ENCODE results near the gene RSPH1. TPM values are rescaled to one million over a fixed set of nuclear protein-coding genes. Genes with fewer than 3 reads are reported as not detected.

Gene RSPH1
- total RNA-seq, 2 donors from 2014 or later, result 0.25 TPM; not detected in 1

GRCh38 chr21:42514883-42515228 is 18.8 kb upstream of the RSPH1 start:
- H3K9me3 Mint-ChIP-seq, result no peaks in the 10 kb centered on the region
- peak overlapping the region; percentile 80 for H3K4me3 Mint-ChIP-seq
- ATAC-seq (no peak), DNase-seq (ENCODE audit: low spot score) (no peak)
- H3K4me1 Mint-ChIP-seq (ENCODE audit: low read depth in 2 of 2), result peaks cover 14 to 24% of the 10 kb centered on the region in 2 donors
- H3K27me3 Mint-ChIP-seq, result peaks cover 0 to 3% of the 10 kb centered on the region in 2 donors
- H3K36me3 Mint-ChIP-seq, result no peaks in the 10 kb centered on the region
- peak overlapping the region; percentile 52 to 62 for H3K27ac Mint-ChIP-seq

- H3K36me3 Mint-ChIP-seq, result no peaks in the 10 kb centered on the region
Measured at GRCh38 chr21:42513985-42514882, 18.2 kb upstream of the RSPH1 start.

GRCh38 chr21:42513151-42513984 is 17.3 kb upstream of the RSPH1 start, which contains the start of gene SLC37A1:
SLC37A1 (plus strand) TSS chr21:42513852; CDS start chr21:42518455, 4,603 bp downstream.
- Mint-ChIP-seq H3K27ac (peak within 1 kb of the TSS; percentile 52 to 75), H3K4me1 (ENCODE audit: low read depth in 2 of 2) (peaks cover 14 to 24% of the 10 kb centered on the region in 2 donors), H3K4me3 (peak within 1 kb of the TSS; percentile 80), H3K36me3 (no peaks in the 10 kb centered on the region), H3K9me3 (no peaks in the 10 kb centered on the region), H3K27me3 (peaks cover 0 to 3% of the 10 kb centered on the region in 2 donors)
- ATAC-seq (peak; percentile 85 to 89), DNase-seq (ENCODE audit: low spot score) (no peak)

More at GRCh38 chr21:42513985-42514882, 18.2 kb upstream of the RSPH1 start:
- DNase-seq (ENCODE audit: low spot score), result peak; percentile 73
- H3K4me3 Mint-ChIP-seq, result peak overlapping the region; percentile 80
- ATAC-seq, result peak; percentile 80 to 85
- peaks cover 0 to 3% of the 10 kb centered on the region in 2 donors for H3K27me3 Mint-ChIP-seq
- H3K9me3 Mint-ChIP-seq, result no peaks in the 10 kb centered on the region
- peak overlapping the region; percentile 52 to 62 for H3K27ac Mint-ChIP-seq
- peaks cover 14 to 24% of the 10 kb centered on the region in 2 donors for H3K4me1 Mint-ChIP-seq (ENCODE audit: low read depth in 2 of 2)

DNA sequence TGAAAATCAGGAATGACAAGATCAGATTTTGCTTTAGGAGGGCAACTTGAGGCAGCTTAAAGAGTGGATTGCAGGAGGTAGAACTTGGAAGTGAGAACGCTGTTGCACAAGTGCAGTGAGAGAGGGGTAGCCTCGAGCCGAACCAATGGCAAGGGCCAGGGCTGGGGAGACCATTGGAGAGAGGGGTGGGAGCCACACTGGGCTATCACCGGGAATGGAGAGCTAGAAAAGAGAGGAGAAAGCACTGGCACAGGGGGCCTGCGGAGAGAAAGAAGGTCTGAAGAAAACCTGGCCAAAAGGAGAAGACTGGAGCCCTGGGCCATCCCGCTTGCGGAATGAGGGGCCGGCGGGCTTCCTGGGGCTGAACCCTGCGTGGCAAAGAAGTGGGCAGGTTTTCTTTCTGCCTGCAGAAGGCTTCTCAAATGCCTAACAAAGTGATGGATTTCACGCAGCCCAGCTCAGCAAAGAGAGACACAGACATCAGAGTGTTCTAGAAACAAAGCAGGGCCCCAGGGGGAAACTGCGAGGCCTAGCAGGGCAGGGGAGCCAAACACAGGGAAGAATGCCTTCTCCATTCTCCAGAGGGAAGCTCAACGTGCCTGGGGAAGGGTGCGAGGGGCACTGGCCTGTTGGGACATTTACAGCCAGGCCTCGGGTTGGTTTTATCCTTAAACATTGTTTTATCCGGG is 16.5 kb upstream of the RSPH1 start:
- ATAC-seq (no peak), DNase-seq (ENCODE audit: low spot score) (no peak)
- Mint-ChIP-seq H3K4me3 (peak overlapping the region; percentile 63), H3K36me3 (no peaks in the 10 kb centered on the region), H3K27me3 (peaks cover 0 to 3% of the 10 kb centered on the region in 2 donors), H3K27ac (peak overlapping the region; percentile 6 to 12), H3K9me3 (no peaks in the 10 kb centered on the region), H3K4me1 (ENCODE audit: low read depth in 2 of 2) (peaks cover 10 to 24% of the 10 kb centered on the region in 2 donors)

- ATAC-seq (no peak), DNase-seq (ENCODE audit: low spot score) (no peak)
- Mint-ChIP-seq H3K4me1 (ENCODE audit: low read depth in 2 of 2) (peaks cover 10 to 11% of the 10 kb centered on the region in 2 donors), H3K36me3 (no peaks in the 10 kb centered on the region), H3K27ac (no peak overlapping the region), H3K9me3 (no peaks in the 10 kb centered on the region), H3K4me3 (no peak overlapping the region), H3K27me3 (peaks cover 0 to 3% of the 10 kb centered on the region in 2 donors)
Measured at GRCh38 chr21:42509244-42509643, 13.2 kb upstream of the RSPH1 start.

- DNase-seq (ENCODE audit: low spot score) (no peak), ATAC-seq (no peak)
- Mint-ChIP-seq H3K27me3 (peaks cover 0 to 3% of the 10 kb centered on the region in 2 donors), H3K4me1 (ENCODE audit: low read depth in 2 of 2) (peaks cover 16 to 19% of the 10 kb centered on the region in 2 donors), H3K9me3 (no peaks in the 10 kb centered on the region), H3K36me3 (no peaks in the 10 kb centered on the region), H3K4me3 (no peak overlapping the region), H3K27ac (no peak overlapping the region)
Measured at GRCh38 chr21:42508371-42508770, 12.3 kb upstream of the RSPH1 start.

GRCh38 chr21:42507418-42507817 is 11.4 kb upstream of the RSPH1 start:
- no peaks in the 10 kb centered on the region for H3K9me3 Mint-ChIP-seq
- no peaks in the 10 kb centered on the region for H3K36me3 Mint-ChIP-seq
- peaks cover 0 to 3% of the 10 kb centered on the region in 2 donors for H3K27me3 Mint-ChIP-seq
- no peak for ATAC-seq
- peak overlapping the region in 1 of 2 donors; percentile 21 for H3K27ac Mint-ChIP-seq
- peaks cover 18 to 20% of the 10 kb centered on the region in 2 donors for H3K4me1 Mint-ChIP-seq (ENCODE audit: low read depth in 2 of 2)
- DNase-seq (ENCODE audit: low spot score), result no peak
- H3K4me3 Mint-ChIP-seq, result no peak overlapping the region

- no peaks in the 10 kb centered on the region for H3K27me3 Mint-ChIP-seq
- ATAC-seq (peak; percentile 9 to 40), DNase-seq (ENCODE audit: low spot score) (no peak)
- H3K36me3 Mint-ChIP-seq, result no peaks in the 10 kb centered on the region
- no peak overlapping the region for H3K4me3 Mint-ChIP-seq
- H3K27ac Mint-ChIP-seq, result no peak overlapping the region
- H3K4me1 Mint-ChIP-seq (ENCODE audit: low read depth in 2 of 2), result peaks cover 15 to 16% of the 10 kb centered on the region in 2 donors
- H3K9me3 Mint-ChIP-seq, result no peaks in the 10 kb centered on the region
Measured at GRCh38 chr21:42505090-42505726, 9.2 kb upstream of the RSPH1 start.

GRCh38 chr21:42503711-42504110 is 7.7 kb upstream of the RSPH1 start:
- ATAC-seq (peak; percentile 70 to 73), DNase-seq (ENCODE audit: low spot score) (no peak)
- H3K4me1 Mint-ChIP-seq (ENCODE audit: low read depth in 2 of 2), result peaks cover 15 to 16% of the 10 kb centered on the region in 2 donors
- no peak overlapping the region for H3K4me3 Mint-ChIP-seq
- H3K36me3 Mint-ChIP-seq, result no peaks in the 10 kb centered on the region
- H3K27me3 Mint-ChIP-seq, result no peaks in the 10 kb centered on the region
- H3K27ac Mint-ChIP-seq, result peak overlapping the region; percentile 39 to 87
- no peaks in the 10 kb centered on the region for H3K9me3 Mint-ChIP-seq

GRCh38 chr21:42500736-42501135 is 4.7 kb upstream of the RSPH1 start:
- H3K4me3 Mint-ChIP-seq, result no peak overlapping the region
- H3K27me3 Mint-ChIP-seq, result peaks cover 0 to 2% of the 10 kb centered on the region in 2 donors
- peaks cover 23 to 26% of the 10 kb centered on the region in 2 donors for H3K4me1 Mint-ChIP-seq (ENCODE audit: low read depth in 2 of 2)
- H3K27ac Mint-ChIP-seq, result no peak overlapping the region
- ATAC-seq (no peak), DNase-seq (ENCODE audit: low spot score) (no peak)
- no peaks in the 10 kb centered on the region for H3K36me3 Mint-ChIP-seq
- H3K9me3 Mint-ChIP-seq, result no peaks in the 10 kb centered on the region

DNA sequence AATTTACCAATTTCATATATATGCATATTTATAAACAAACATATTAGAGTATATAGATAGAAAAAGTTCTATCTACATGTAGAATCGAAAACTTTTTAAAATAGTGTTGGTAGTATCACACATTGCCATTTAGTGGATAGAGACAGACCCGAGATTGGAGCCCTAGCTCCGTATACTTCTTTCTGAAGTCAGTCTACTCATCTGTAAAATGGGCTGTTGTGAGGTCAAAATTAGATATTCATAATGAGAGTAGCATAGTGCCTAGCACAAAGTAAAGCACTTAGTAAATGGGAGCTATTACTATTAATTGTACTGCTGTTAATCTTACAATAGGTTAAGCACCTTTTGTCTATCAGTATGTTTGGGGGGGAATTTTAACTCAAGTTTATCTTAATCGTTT is 4.2 kb upstream of the RSPH1 start:
- Mint-ChIP-seq H3K4me3 (no peak overlapping the region), H3K27me3 (peaks cover 0 to 2% of the 10 kb centered on the region in 2 donors), H3K27ac (no peak overlapping the region), H3K9me3 (no peaks in the 10 kb centered on the region), H3K4me1 (ENCODE audit: low read depth in 2 of 2) (peaks cover 23 to 24% of the 10 kb centered on the region in 2 donors), H3K36me3 (no peaks in the 10 kb centered on the region)
- DNase-seq (ENCODE audit: low spot score) (no peak), ATAC-seq (no peak)

DNA sequence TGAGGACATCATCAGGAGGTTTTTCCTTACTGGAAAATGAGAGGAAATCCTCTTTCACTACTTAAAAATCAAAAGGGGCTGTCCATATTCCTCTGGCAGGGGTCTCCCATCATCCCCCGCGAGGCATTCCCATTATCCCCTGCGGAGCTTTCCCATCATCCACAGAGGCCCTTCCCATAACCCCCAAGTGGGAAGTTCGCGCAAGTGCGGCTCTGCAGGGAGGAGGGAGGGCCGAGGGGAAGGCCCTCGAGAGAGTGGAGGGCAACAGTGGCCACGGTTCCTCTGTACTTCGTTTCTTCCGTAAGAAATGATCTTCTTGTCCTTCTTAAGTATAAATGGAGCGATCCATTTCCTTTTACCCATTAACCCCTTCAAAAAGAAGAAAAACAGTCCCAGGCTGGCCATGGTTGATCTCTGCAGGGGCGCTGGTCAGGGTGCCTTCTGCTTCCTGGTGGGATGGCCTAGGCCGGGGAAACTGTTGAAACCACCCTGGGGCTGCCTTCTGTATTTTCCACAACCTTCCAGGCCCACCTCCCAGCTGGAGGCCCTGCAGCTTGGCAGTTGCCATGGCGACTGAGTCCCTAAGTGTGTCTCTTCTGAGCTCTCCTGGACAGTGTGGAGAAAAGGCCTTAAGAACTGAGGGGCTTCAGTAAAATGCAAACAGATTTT is 3.6 kb upstream of the RSPH1 start:
- Mint-ChIP-seq H3K27ac (no peak overlapping the region), H3K4me3 (no peak overlapping the region), H3K27me3 (peaks cover 0 to 2% of the 10 kb centered on the region in 2 donors), H3K9me3 (no peaks in the 10 kb centered on the region), H3K4me1 (ENCODE audit: low read depth in 2 of 2) (peaks cover 18% of the 10 kb centered on the region in 2 donors), H3K36me3 (no peaks in the 10 kb centered on the region)
- DNase-seq (ENCODE audit: low spot score) (no peak), ATAC-seq (no peak)
